IMR-90 (cell line): ENCODE data around the gene PANK3. TPM values are rescaled to one million over a fixed set of nuclear protein-coding genes. Genes with fewer than 3 reads are reported as not detected.

Source experiments
- ATAC-seq: fragments of 200-7000 bp; cut with Tn5 transposase; 2 replicates; pipeline ENCODE4 v1.9.1; 2020; ENCODE audit warnings: low read depth, mild to moderate bottlenecking, moderate library complexity
- BruUV-seq: library from RNA; stranded (reverse); fragments of 400-500 nt; replicated peaks from 2 replicates; lab custom pipeline; 2021; lab: Mats Ljungman, UMichigan
- CTCF ChIA-PET: fragments of 300-600 bp; formaldehyde crosslinking; extraction: SDS; loops from one replicate; lab custom pipeline; 2021; ENCODE audit warnings: antibody characterized with exemption; lab: Yijun Ruan, JAX
- POLR2A ChIA-PET: fragments of 300-600 bp; sonication (Branson Sonifier 250); formaldehyde crosslinking; loops from one replicate; lab custom pipeline; 2022; ENCODE audit warnings: antibody characterized with exemption; ENCODE audit not compliant: unreplicated experiment; lab: Charles Lee
- DNase-seq: peaks from one replicate; pipeline ENCODE4 v3.0.0; 2013
- H2AFZ ChIP-seq: replicated peaks from 2 replicates; pipeline ENCODE3; 2013; ENCODE audit warnings: low read length, mild to moderate bottlenecking; ENCODE audit not compliant: poor library complexity
- H2AK5ac ChIP-seq: 2 replicates; pipeline ENCODE4 v1.6.1; 2013; ENCODE audit warnings: low read depth, low read length, inconsistent platforms
- H2AK9ac ChIP-seq: replicated peaks from 2 replicates; pipeline ENCODE3; 2013; ENCODE audit warnings: mild to moderate bottlenecking, low read depth, low read length, moderate library complexity; ENCODE audit not compliant: poor library complexity
- H2BK120ac ChIP-seq: 2 replicates; pipeline ENCODE4 v1.6.1; 2013; ENCODE audit warnings: low read depth, low read length, inconsistent platforms
- H2BK15ac ChIP-seq: 3 replicates; pipeline ENCODE4 v1.6.1; 2013; ENCODE audit warnings: low read depth, low read length, inconsistent platforms
- H2BK20ac ChIP-seq: 2 replicates; pipeline ENCODE4 v1.6.1; 2013; ENCODE audit warnings: low read depth, mild to moderate bottlenecking, inconsistent platforms, low read length, moderate library complexity
- H2BK5ac ChIP-seq: 2 replicates; pipeline ENCODE4 v1.6.1; 2013; ENCODE audit warnings: mild to moderate bottlenecking, low read depth, low read length, inconsistent platforms; ENCODE audit not compliant: poor library complexity, severe bottlenecking
- H3K14ac ChIP-seq: replicated peaks from 2 replicates; pipeline ENCODE4 v1.6.1; 2013; ENCODE audit warnings: low read depth, low read length, inconsistent platforms
- H3K18ac ChIP-seq: 2 replicates; pipeline ENCODE4 v1.6.1; 2013; ENCODE audit warnings: low read depth, low read length, control low read depth
- H3K23ac ChIP-seq: 2 replicates; pipeline ENCODE4 v1.6.1; 2013; ENCODE audit warnings: low read depth, low read length, inconsistent platforms
- H3K27ac ChIP-seq: 2 replicates; pipeline ENCODE4 v1.5.1; 2013; ENCODE audit warnings: mild to moderate bottlenecking, control low read depth, low read length; ENCODE audit not compliant: insufficient read depth
- H3K27me3 ChIP-seq: 2 replicates; pipeline ENCODE4 v1.6.1; 2013; ENCODE audit warnings: low read length; ENCODE audit not compliant: control insufficient read depth, insufficient read depth
- H3K36me3 ChIP-seq: 2 replicates; pipeline ENCODE4 v1.6.1; 2013; ENCODE audit warnings: low read length, mixed read lengths; ENCODE audit not compliant: control insufficient read depth, insufficient read depth
- H3K4ac ChIP-seq: 2 replicates; pipeline ENCODE4 v1.6.1; 2013; ENCODE audit warnings: low read depth, low read length, inconsistent platforms
- H3K4me1 ChIP-seq: 2 replicates; pipeline ENCODE4 v1.6.1; 2013; ENCODE audit warnings: low read length, mixed read lengths; ENCODE audit not compliant: control insufficient read depth, insufficient read depth
- H3K4me2 ChIP-seq: 2 replicates; pipeline ENCODE4 v1.6.1; 2013; ENCODE audit warnings: low read depth, mild to moderate bottlenecking, control low read depth, low read length, moderate library complexity
- H3K4me3 ChIP-seq: 2 replicates; pipeline ENCODE4 v1.5.1; 2013; ENCODE audit warnings: low read depth, mild to moderate bottlenecking, control low read depth, low read length, moderate library complexity; ENCODE audit not compliant: insufficient read depth
- H3K56ac ChIP-seq: 2 replicates; pipeline ENCODE4 v1.6.1; 2013; ENCODE audit warnings: low read length, inconsistent platforms; ENCODE audit not compliant: insufficient read depth; ENCODE audit errors: extremely low read depth
- H3K79me1 ChIP-seq, 2 experiments: 2 replicates each; pipeline ENCODE4 v1.6.1; 2013; ENCODE audit warnings: low read length in 2 of 2, inconsistent platforms in 1 of 2, low read depth in 1 of 2
- H3K9ac ChIP-seq: 2 replicates; pipeline ENCODE4 v1.6.1; 2013; ENCODE audit warnings: low read depth, low read length, control low read depth
- H3K9me1 ChIP-seq: 2 replicates; pipeline ENCODE4 v1.6.1; 2013; ENCODE audit warnings: low read length, inconsistent platforms; ENCODE audit not compliant: insufficient read depth
- H3K9me3 ChIP-seq: 2 replicates; pipeline ENCODE4 v1.6.1; 2013; ENCODE audit warnings: low read length; ENCODE audit not compliant: control insufficient read depth, insufficient read depth
- H4K20me1 ChIP-seq: 2 replicates; pipeline ENCODE4 v1.6.1; 2013; ENCODE audit warnings: low read length, inconsistent platforms; ENCODE audit not compliant: insufficient read depth
- H4K5ac ChIP-seq: 2 replicates; pipeline ENCODE4 v1.6.1; 2013; ENCODE audit warnings: mild to moderate bottlenecking, low read depth, low read length, control low read depth
- H4K8ac ChIP-seq, 2 experiments: 2 replicates each; pipeline ENCODE4 v1.6.1; 2013; ENCODE audit warnings: low read depth in 2 of 2, low read length in 2 of 2, control low read depth in 1 of 2, inconsistent platforms in 1 of 2
- H4K91ac ChIP-seq: 2 replicates; pipeline ENCODE4 v1.6.1; 2013; ENCODE audit warnings: low read depth, low read length, inconsistent platforms; ENCODE audit not compliant: insufficient read depth
- BHLHE40 ChIP-seq: fragments of 150-350 bp; IDR thresholded peaks from 2 replicates; pipeline ENCODE4 v1.6.1; 2016; ENCODE audit warnings: mild to moderate bottlenecking, low read depth, low read length
- CEBPB ChIP-seq: IDR thresholded peaks from 2 replicates; pipeline ENCODE4 v1.6.1; 2012; ENCODE audit warnings: low read depth, low read length, improper control_type of control experiment
- CHD1 ChIP-seq: IDR thresholded peaks from 2 replicates; pipeline ENCODE4 v1.6.1; 2012; ENCODE audit warnings: low read depth, low read length, improper control_type of control experiment
- ELK1 ChIP-seq: fragments of 150-350 bp; IDR thresholded peaks from 2 replicates; pipeline ENCODE4 v1.6.1; 2016; ENCODE audit warnings: low read depth, mild to moderate bottlenecking, low read length, moderate library complexity, borderline replicate concordance
- FOS ChIP-seq: fragments of 150-350 bp; IDR thresholded peaks from 2 replicates; pipeline ENCODE4 v1.6.1; 2016; ENCODE audit warnings: low read depth, low read length
- MAFK ChIP-seq: IDR thresholded peaks from 2 replicates; pipeline ENCODE4 v1.6.1; 2012; ENCODE audit warnings: low read depth, low read length, improper control_type of control experiment
- MAZ ChIP-seq: IDR thresholded peaks from 2 replicates; pipeline ENCODE4 v1.6.1; 2012; ENCODE audit warnings: low read depth, mild to moderate bottlenecking, low read length, improper control_type of control experiment, moderate library complexity, borderline replicate concordance
- MXI1 ChIP-seq: IDR thresholded peaks from 2 replicates; pipeline ENCODE4 v1.6.1; 2012; ENCODE audit warnings: low read depth, mild to moderate bottlenecking, low read length, moderate library complexity, borderline replicate concordance
- NFE2L2 ChIP-seq: fragments of 150-350 bp; IDR thresholded peaks from 2 replicates; pipeline ENCODE4 v1.6.1; 2016; ENCODE audit warnings: low read depth, mild to moderate bottlenecking, low read length
- POLR2A ChIP-seq: IDR thresholded peaks from 2 replicates; pipeline ENCODE4 v1.6.1; 2012; ENCODE audit warnings: mild to moderate bottlenecking, low read depth, low read length
- RAD21 ChIP-seq: IDR thresholded peaks from 2 replicates; pipeline ENCODE4 v1.6.1; 2012; ENCODE audit warnings: low read length, improper control_type of control experiment
- RCOR1 ChIP-seq: IDR thresholded peaks from 2 replicates; pipeline ENCODE4 v1.6.1; 2012; ENCODE audit warnings: mild to moderate bottlenecking, low read length, improper control_type of control experiment; ENCODE audit not compliant: insufficient replicate concordance
- RFX5 ChIP-seq: IDR thresholded peaks from 2 replicates; pipeline ENCODE4 v1.8.0; 2012; ENCODE audit warnings: low read depth, mild to moderate bottlenecking, low read length, moderate library complexity
- SMC3 ChIP-seq: fragments of 150-350 bp; IDR thresholded peaks from 2 replicates; pipeline ENCODE4 v1.6.1; 2016; ENCODE audit warnings: low read depth, mild to moderate bottlenecking, antibody characterized with exemption, low read length, moderate library complexity
- WGBS, 2 experiments: methylation state at CpG; one replicate each; pipeline versions ENCODE4 v1.1.5 to v1.1.7; 2013; ENCODE audit warnings: missing lambda C conversion rate in 2 of 2; ENCODE audit not compliant: insufficient read length in 1 of 2; ENCODE audit errors: extremely low coverage in 2 of 2; 5-methylcytosine and 5-hydroxymethylcytosine counted together
- dilution Hi-C: fragments of 300-500 bp; cut with HindIII; formaldehyde crosslinking; loops from one replicate; pipeline ENCODE4 v1.14.3; 2018; ENCODE audit warnings: low sequenced_read_pairs; ENCODE audit not compliant: unreplicated experiment
- in situ Hi-C: fragments of 300-500 bp; cut with MboI; formaldehyde crosslinking; loops from 3 replicates; pipeline ENCODE4 v1.14.3; 2019; ENCODE audit warnings: low sequenced_read_pairs, inconsistent platforms, mixed read lengths
- intact Hi-C: fragments of 100-400 bp; cut with micrococcal nuclease; formaldehyde crosslinking; loops from 2 replicates; pipeline ENCODE4 v1.10.0; 2022
- polyA plus RNA-seq, 3 experiments: library from polyadenylated mRNA; depleted of rRNA; stranded (reverse); fragments of >200 nt; gene quantifications; 2 replicates each; pipeline ENCODE4 v1.2.3, GENCODE V29; 2012; ENCODE audit warnings: low replicate concordance in 1 of 3
- total RNA-seq: library from RNA; depleted of rRNA; stranded (reverse); fragments of >200 nt; gene quantifications from 2 replicates; pipeline ENCODE4 v1.2.3, GENCODE V29; 2012
- TF ChIP-seq, protein P1 (sequence below): conservative IDR thresholded peaks from 2 replicates; pipeline ENCODE4 v1.5.1; 2012; ENCODE audit warnings: mild to moderate bottlenecking, low read depth, low read length, improper control_type of control experiment
- TF ChIP-seq, protein P2 (sequence below): fragments of 150-350 bp; IDR thresholded peaks from 2 replicates; pipeline ENCODE4 v1.6.1; 2017; ENCODE audit warnings: mild to moderate bottlenecking, antibody characterized with exemption, low read length, low read depth

PANK3 gene
- total and polyA plus RNA-seq, 2 of the 4 experiments (the other 2 are of a cell fraction) = 6.9 to 21.0 TPM

DNA sequence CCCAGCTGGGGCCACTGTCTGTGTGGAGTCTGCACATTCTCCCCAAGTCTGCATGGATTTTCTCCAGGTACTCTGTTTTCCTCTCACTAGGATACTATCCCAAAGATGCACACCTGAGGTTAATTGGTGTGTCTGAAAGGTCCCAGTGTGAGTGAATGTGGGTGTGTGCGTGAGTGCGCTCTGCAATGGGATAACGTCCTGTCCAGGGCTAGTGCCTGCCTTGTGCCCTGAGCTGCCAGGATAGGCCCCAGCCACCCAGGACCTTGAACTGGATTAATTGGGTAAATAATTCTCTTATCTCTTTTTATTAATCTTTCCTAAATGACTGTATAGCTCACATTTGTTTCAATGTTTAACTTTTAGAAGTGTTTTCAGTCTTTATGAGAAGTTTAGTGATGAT lies 11.5 kb upstream of the PANK3 start:
- intact Hi-C loops = no loop called here

More for the DNA sequence above, 11.5 kb upstream of the PANK3 start:
- ChIA-PET CTCF (no interaction called here), POLR2A (no interaction called here)
- Histone ChIP-seq H3K4me2 (no peak overlapping the region), H3K27ac (no peak overlapping the region), H4K5ac (no peak overlapping the region), H3K79me1 (no peaks in the 10 kb centered on the region), H3K9ac (no peak overlapping the region), H2BK5ac (no peak overlapping the region), H4K8ac (no peak overlapping the region), H3K27me3 (peaks cover 4% of the 10 kb centered on the region), H2AK5ac (no peak overlapping the region), H3K36me3 (no peaks in the 10 kb centered on the region), H3K14ac (no peak overlapping the region), H4K20me1 (no peaks in the 10 kb centered on the region), H3K4me1 (no peaks in the 10 kb centered on the region), H3K23ac (no peak overlapping the region), H2BK20ac (no peak overlapping the region), H3K4ac (no peak overlapping the region), H2BK15ac (no peak overlapping the region), H2AK9ac (no peak overlapping the region), H3K9me3 (no peaks in the 10 kb centered on the region), H3K18ac (no peak overlapping the region), H4K91ac (no peak overlapping the region), H2BK120ac (no peak overlapping the region), H3K4me3 (no peak overlapping the region), H3K9me1 (no peaks in the 10 kb centered on the region), H2AFZ (no peak overlapping the region), H3K56ac (no peak overlapping the region)
- no peak for ATAC-seq
- WGBS, 2 experiments = no CpG with 5 or more reads among the region's 3 CpGs
- no TSS peak for BruUV-seq
- dilution Hi-C loops = no loop called here
- no peak for DNase-seq
- in situ Hi-C loops = no loop called here
- TF ChIP-seq RCOR1 (no peak), RAD21 (no peak), POLR2A (no peak), ELK1 (no peak), FOS (no peak), BHLHE40 (no peak), SMC3 (no peak), CHD1 (no peak), MXI1 (no peak), RFX5 (no peak), MAFK (no peak), MAZ (no peak), CEBPB (no peak), NFE2L2 (no peak)
- TF ChIP-seq, protein P1, sequence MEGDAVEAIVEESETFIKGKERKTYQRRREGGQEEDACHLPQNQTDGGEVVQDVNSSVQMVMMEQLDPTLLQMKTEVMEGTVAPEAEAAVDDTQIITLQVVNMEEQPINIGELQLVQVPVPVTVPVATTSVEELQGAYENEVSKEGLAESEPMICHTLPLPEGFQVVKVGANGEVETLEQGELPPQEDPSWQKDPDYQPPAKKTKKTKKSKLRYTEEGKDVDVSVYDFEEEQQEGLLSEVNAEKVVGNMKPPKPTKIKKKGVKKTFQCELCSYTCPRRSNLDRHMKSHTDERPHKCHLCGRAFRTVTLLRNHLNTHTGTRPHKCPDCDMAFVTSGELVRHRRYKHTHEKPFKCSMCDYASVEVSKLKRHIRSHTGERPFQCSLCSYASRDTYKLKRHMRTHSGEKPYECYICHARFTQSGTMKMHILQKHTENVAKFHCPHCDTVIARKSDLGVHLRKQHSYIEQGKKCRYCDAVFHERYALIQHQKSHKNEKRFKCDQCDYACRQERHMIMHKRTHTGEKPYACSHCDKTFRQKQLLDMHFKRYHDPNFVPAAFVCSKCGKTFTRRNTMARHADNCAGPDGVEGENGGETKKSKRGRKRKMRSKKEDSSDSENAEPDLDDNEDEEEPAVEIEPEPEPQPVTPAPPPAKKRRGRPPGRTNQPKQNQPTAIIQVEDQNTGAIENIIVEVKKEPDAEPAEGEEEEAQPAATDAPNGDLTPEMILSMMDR = no peak
- TF ChIP-seq, protein P2, sequence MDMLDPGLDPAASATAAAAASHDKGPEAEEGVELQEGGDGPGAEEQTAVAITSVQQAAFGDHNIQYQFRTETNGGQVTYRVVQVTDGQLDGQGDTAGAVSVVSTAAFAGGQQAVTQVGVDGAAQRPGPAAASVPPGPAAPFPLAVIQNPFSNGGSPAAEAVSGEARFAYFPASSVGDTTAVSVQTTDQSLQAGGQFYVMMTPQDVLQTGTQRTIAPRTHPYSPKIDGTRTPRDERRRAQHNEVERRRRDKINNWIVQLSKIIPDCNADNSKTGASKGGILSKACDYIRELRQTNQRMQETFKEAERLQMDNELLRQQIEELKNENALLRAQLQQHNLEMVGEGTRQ = no peak
